ENCODE measurements around the gene SYNJ2.

SYNJ2 gene

GRCh38 chr6:157961153-157961831, 20.4 kb upstream of the SYNJ2 start:
- TF ChIP-seq NFIC (IDR thresholded peaks at IDR 0.05), result no peak
- TF ChIP-seq YY1 (IDR thresholded peaks at IDR 0.05; ENCODE audit: low read depth), result no peak
- TF ChIP-seq MAX (IDR thresholded peaks at IDR 0.05), result no peak
- TF ChIP-seq TEAD4 (IDR thresholded peaks at IDR 0.05), result no peak
- TF ChIP-seq USF1 (IDR thresholded peaks at IDR 0.05), result no peak
- no peak for TF ChIP-seq EP300 (IDR thresholded peaks at IDR 0.05; ENCODE audit: borderline replicate concordance)
- TF ChIP-seq RAD21 (IDR thresholded peaks at IDR 0.05; ENCODE audit: low read depth), result no peak
- TF ChIP-seq ZBTB7A (IDR thresholded peaks at IDR 0.05; ENCODE audit: low read depth), result no peak
- TF ChIP-seq FOXM1 (IDR thresholded peaks at IDR 0.05; ENCODE audit: borderline replicate concordance, low read depth), result no peak
- no peak for TF ChIP-seq CREB1 (IDR thresholded peaks at IDR 0.05; ENCODE audit: low read depth)
- no peak for TF ChIP-seq TCF12 (IDR thresholded peaks at IDR 0.05; ENCODE audit: low read depth)

- no peak for TF ChIP-seq EP300 (IDR thresholded peaks at IDR 0.05; ENCODE audit: borderline replicate concordance)
- no peak for TF ChIP-seq CEBPB (IDR thresholded peaks at IDR 0.05)
- no peak for TF ChIP-seq ZBTB7A (IDR thresholded peaks at IDR 0.05; ENCODE audit: low read depth)
- no peak for TF ChIP-seq YY1 (IDR thresholded peaks at IDR 0.05; ENCODE audit: low read depth)
- TF ChIP-seq TCF12 (IDR thresholded peaks at IDR 0.05; ENCODE audit: low read depth), result no peak
- no peak for TF ChIP-seq TAF1 (IDR thresholded peaks at IDR 0.05; ENCODE audit: low read depth)
- no peak for TF ChIP-seq EGR1 (IDR thresholded peaks at IDR 0.05)
- TF ChIP-seq USF1 (IDR thresholded peaks at IDR 0.05), result no peak
- no peak for TF ChIP-seq REST (IDR thresholded peaks at IDR 0.05; ENCODE audit: low read depth)
- no peak for TF ChIP-seq RAD21 (IDR thresholded peaks at IDR 0.05; ENCODE audit: low read depth)
- TF ChIP-seq MAX (IDR thresholded peaks at IDR 0.05), result no peak
- no peak for TF ChIP-seq FOXM1 (IDR thresholded peaks at IDR 0.05; ENCODE audit: borderline replicate concordance, low read depth)
- TF ChIP-seq NFIC (IDR thresholded peaks at IDR 0.05), result no peak
- TF ChIP-seq CREB1 (IDR thresholded peaks at IDR 0.05; ENCODE audit: low read depth), result no peak
- TF ChIP-seq TEAD4 (IDR thresholded peaks at IDR 0.05), result no peak
Observed at GRCh38 chr6:157961832-157962575, 19.7 kb upstream of the SYNJ2 start.

- no peak for TF ChIP-seq USF1 (IDR thresholded peaks at IDR 0.05)
- no peak for TF ChIP-seq EGR1 (IDR thresholded peaks at IDR 0.05)
- TF ChIP-seq YY1 (IDR thresholded peaks at IDR 0.05; ENCODE audit: low read depth), result no peak
Observed at GRCh38 chr6:157962601-157963302, 18.9 kb upstream of the SYNJ2 start.

GRCh38 chr6:157964100-157964499, 17.6 kb upstream of the SYNJ2 start:
- TF ChIP-seq YY1 (IDR thresholded peaks at IDR 0.05; ENCODE audit: low read depth) (no peak), TAF1 (IDR thresholded peaks at IDR 0.05; ENCODE audit: low read depth) (no peak), TCF12 (IDR thresholded peaks at IDR 0.05; ENCODE audit: low read depth) (no peak), TEAD4 (IDR thresholded peaks at IDR 0.05) (no peak), RAD21 (IDR thresholded peaks at IDR 0.05; ENCODE audit: low read depth) (no peak), FOXM1 (IDR thresholded peaks at IDR 0.05; ENCODE audit: borderline replicate concordance, low read depth) (no peak), USF1 (IDR thresholded peaks at IDR 0.05) (no peak), MAX (IDR thresholded peaks at IDR 0.05) (no peak), ZBTB7A (IDR thresholded peaks at IDR 0.05; ENCODE audit: low read depth) (no peak), EP300 (IDR thresholded peaks at IDR 0.05; ENCODE audit: borderline replicate concordance) (no peak), CREB1 (IDR thresholded peaks at IDR 0.05; ENCODE audit: low read depth) (no peak), CEBPB (IDR thresholded peaks at IDR 0.05) (no peak), REST (IDR thresholded peaks at IDR 0.05; ENCODE audit: low read depth) (no peak)

All from Ishikawa (cell line).